Stimulated activated CD8-positive, alpha-beta memory T cell treated with anti-CD3 and anti-CD28 coated beads, Interleukin-7, amount 100 ng/mL, for 1 hour (primary cell): Measurements from ENCODE around the gene MZB1.
"Not testable (repeated sequence)": the region's sequence is repeated elsewhere in the genome, so short reads cannot be mapped to it uniquely, and the experiment has no call there.

Experiments used
- DNase-seq, 2 donors: peaks; one replicate each; pipeline ENCODE4 v3.0.0-alpha.2; 2020; ENCODE audit warnings: low read depth in 2 of 2

MZB1 gene

GRCh38 chr5:139410993-139411828 is 21.5 kb upstream of the MZB1 start:
- no peak for DNase-seq

- DNase-seq = no peak
Measured at GRCh38 chr5:139410121-139410992, 20.6 kb upstream of the MZB1 start.

DNA sequence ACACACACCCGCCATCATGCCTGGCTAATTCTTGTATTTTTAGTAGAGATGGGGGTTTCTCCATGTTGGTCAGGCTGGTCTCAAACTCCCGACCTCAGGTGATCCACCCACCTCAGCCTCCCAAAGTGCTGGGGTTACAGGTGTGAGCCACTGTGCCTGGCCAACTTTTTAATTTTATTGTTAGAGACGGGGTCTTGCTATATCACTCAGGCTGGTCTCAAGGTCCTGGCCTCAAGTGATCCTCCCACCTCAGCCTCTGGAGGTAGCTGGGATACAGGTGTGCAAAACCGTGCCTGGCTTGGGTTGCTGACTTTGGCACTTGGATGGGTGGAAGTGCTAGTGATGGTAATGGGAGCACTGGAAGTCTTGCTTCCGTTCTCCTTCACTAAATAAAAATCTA is 19.4 kb upstream of the MZB1 start:
- not testable (repeated sequence) for DNase-seq

GRCh38 chr5:139408191-139408590 is 18.5 kb upstream of the MZB1 start:
- DNase-seq = no peak

DNA sequence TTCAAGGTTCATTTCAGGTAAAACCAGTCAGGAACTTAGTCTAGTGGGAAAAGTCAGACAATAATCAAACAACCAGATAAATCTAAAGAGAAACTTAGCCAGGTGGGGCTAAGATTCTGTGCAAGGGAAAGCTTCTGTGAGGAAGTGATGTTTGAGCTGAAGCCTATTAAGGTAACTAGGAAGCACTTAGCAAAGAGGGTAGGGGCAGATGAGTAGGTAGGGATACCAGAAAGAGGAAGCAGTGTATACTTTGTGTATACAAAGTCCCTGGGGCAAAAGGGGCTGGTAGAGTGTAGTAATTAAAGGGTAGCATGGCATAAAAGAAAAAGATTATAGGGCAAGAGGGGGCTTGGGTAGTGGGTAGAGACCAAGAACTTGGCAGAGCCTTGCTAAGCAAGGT is 17.8 kb upstream of the MZB1 start:
- no peak for DNase-seq

GRCh38 chr5:139406963-139407362 is 17.2 kb upstream of the MZB1 start:
- DNase-seq = no peak

DNA sequence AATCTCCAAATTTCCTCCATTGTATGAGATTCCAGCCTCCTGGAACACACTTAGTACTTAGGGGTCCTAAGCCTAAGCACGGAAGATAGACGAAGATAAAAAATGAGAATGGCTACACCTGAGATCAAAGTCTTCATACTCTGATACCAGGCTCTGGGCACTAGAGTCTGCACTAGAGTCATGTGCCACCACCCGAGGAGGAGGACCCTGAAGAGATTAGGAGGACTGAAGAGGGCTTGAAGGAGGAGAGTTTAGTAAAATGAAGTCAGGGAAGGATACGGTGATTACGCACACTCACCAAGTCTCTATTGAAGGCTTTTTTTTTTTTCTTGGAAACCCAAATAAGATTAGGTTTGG is 14.7 kb upstream of the MZB1 start:
- DNase-seq = no peak

DNA sequence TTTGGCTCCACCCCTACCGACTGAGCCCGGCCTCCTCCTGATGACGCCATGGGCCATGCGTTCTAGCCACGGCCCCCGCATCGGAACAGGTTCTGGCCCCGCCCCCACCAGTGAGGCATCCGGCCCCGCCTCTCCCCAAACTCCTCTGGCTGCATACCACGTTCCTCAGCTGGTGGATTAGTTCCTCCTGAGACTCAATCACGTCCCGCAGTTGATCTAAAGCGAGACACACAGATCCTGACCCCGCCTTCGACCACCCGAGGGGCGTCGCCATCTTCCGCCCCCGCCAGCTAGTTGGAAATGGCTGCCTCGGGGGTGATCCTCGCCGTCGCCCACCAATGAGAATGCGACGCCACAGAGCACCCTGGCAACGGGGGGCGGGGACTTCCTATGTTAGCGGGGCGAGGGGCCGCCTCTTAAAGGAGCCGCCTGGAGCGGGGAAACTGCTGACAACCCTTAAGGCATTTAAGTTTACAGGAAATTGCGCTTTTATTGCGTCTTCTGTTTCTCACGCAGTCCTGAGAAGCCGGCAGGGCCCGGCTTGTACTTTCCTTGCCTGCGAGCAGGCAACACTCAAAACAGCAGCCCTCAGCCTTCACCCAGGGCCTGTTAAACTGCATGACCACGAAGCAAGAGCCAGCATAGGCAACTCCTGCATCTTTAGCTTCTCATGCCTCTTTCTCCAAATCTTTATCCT is 14.2 kb upstream of the MZB1 start, which contains the start of gene SPATA24:
SPATA24 (minus strand) TSS at position 303 of the 697 bp plus-strand sequence; CDS start at position 274, 29 bp downstream.
- DNase-seq = peak; percentile 89 to 96

GRCh38 chr5:139403418-139403786 is 13.7 kb upstream of the MZB1 start:
- DNase-seq = no peak

DNA sequence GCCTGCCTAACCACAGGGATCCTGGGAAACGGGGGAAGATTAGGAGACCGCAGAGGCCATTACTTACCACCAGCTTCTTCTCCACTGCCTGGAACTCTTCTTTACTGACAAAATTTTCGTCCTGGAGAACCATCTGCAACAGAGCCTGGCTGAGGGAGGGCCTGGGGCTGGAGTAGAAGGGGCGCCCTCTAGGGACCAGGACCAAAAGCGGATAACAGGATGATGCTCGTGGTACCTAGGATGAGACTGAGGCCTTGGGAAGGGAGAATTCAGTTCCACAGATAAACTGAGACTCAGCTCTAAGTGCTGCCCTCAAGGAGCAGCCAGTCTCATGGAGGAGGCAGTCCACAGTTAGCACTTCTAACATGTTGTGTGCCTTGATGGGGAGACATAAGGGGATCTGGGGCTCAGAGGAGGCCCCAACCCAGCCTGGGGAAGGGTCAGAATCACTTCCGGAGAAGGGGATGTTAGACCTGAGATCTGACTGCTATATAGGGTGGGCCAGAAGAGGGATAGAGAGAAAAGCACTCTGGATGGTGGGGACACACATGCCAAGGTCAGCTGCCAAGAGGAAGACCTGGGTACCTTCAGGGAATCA is 12.9 kb upstream of the MZB1 start:
- no peak for DNase-seq

DNA sequence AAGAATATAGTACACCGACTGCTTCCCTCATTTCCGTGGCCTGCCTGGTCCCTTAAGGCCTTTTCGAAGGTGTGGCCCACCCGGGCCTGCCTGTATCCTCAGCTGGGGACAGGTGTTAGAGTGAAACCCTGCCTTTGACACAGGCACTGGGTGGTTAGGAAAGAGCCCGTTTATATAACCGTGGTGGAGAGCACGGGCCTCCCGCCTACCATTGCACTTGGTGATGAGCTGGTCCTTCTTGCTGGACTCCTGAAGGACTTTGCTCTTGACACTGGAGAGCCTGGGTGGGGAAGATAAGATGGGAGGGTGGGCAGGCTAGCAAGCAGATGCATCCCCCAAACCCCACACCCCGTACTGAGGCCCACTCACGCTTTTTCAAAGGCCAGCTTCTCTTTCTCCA is 11.8 kb upstream of the MZB1 start:
- no peak for DNase-seq

DNA sequence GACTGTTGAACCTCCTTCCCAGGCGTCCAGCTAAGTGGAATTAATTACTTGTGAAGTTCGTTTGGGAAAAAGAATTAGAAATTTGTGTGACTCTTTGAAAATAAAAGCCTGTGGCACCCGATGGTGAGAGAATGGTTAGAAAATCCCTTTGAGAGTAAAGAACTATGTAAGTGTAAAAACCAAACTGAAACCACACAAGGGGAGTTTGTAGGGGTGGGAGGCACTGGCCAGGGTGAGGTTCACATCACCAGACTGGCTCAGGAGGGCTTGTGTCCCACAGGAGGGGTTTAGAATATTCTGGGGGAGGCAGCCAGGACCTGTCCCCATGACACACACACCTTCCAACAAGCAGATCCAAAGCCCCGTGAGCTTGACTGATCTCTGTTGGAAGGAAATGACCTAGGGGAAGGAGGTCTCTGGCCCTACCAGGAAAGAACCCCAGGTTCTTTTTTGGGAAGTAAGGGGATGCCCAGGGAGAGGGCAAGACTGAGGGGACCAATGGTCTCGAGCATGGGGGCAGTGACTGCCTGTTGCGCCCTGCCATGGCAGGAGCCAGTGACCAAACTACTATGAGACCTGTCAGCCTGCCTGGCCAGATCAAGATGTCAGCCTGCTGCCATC is 9.9 kb upstream of the MZB1 start:
- DNase-seq = no peak

GRCh38 chr5:139397921-139398320 is 8.2 kb upstream of the MZB1 start:
- no peak for DNase-seq

DNA sequence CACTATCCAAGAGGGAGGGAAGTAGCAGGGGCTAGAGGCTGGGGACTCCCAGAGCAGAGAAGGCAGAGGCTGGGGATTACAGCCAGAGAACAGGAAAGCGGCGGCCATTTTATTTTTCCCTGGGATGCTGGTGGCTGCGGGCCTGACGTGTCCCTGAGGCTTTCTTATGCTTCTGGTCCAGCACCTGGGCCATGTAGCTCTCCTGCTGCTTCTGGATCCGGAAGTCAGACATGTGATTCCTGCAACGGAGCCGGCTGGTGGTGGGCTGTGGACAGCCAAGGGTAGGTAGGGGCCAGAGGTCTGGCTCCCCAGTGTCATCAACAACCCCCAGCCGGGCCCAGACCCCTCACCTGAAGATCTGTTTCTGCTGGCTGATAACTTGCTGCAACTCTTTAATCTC is 7.0 kb upstream of the MZB1 start:
- no peak for DNase-seq

- DNase-seq = no peak
Measured at GRCh38 chr5:139395844-139396640, 6.3 kb upstream of the MZB1 start.

GRCh38 chr5:139394654-139395566 is 5.2 kb upstream of the MZB1 start, which contains the start of gene PROB1:
Gene PROB1 (minus strand): TSS chr5:139395104. CDS start chr5:139395081, 23 bp downstream.
- no peak for DNase-seq

DNA sequence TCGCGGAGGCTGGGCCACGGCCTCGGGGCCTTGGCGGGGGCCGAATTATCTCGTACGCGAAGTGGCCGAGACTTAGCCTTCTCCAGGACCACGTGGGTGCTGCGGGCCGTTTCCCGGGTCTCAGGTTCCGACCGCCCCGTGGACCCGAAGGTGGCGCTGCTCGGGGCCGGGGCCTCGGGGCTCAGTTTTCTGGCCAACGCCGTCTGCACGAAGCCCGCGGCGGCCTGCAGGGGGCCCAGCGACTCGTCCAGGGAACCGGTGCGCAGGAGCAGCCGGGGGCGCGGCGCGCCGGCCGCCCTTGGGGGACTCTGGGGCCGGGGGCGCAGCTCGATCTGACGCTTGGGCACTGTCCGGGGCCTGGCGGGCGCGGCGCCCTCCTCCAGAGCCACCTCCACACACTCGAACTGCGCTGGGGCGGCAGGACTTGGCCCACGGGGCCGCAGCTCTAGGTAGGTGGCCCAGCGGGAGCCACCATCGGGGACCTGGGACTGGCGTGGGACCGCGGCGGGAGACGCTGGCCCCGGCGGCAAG is 4.5 kb upstream of the MZB1 start:
- DNase-seq = peak in 1 of 2 donors; percentile 27

DNA sequence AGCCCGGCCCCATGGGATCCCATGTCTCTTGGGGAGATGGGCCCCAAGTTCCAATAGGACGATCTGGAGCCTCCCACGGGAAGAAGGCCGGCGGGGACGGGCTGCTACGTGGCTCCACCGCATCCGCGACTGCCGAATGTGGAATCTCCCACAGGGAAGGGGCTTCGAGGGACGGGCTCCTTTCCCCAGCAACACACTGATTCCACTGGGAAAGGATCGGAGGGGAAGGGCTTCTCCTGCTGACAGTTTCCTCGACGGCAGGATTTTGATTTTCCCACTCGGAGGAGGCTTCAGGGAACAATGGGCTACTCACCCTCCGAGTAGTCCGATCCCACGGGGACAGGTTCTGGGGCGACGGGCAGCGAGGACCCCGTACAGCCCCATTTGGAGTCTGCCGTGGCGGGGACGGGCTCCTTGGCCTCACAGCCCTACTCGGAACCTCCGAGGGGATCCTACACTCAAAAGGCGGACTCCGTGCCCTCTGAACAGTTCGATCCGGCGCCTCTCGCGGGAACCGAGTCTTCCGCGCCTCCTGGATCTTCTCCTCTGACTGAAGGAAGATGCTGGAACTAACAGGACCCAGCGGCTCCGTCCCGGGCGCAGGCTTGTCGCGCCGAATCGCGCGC is 3.9 kb upstream of the MZB1 start:
- no peak for DNase-seq
